Measurements from ENCODE around the gene TRMT1L.
A peak's percentile ranks its signal among the peaks of the same experiment; 100 is the strongest.

TRMT1L gene

GRCh38 chr1:185156288-185156853 lies 382 bp downstream of the TRMT1L start:
- Histone ChIP-seq H3K4me2 (ENCODE audit: low read length) (peak overlapping the region; percentile 95), H3K4me1 (ENCODE audit: control insufficient read depth, insufficient read depth, low read length) (peaks cover 20% of the 10 kb centered on the region), H3K36me3 (ENCODE audit: insufficient read depth, low read length) (peaks cover 2% of the 10 kb centered on the region), H3K27me3 (ENCODE audit: control insufficient read depth, insufficient read depth, low read length) (no peaks in the 10 kb centered on the region), H3K4me3 (ENCODE audit: low read length) (peak overlapping the region; percentile 82), H3K9ac (ENCODE audit: low read depth, low read length) (peak overlapping the region; percentile 90), H3K9me3 (replicated peaks; ENCODE audit: low read length) (no peaks in the 10 kb centered on the region)

GRCh38 chr1:185155600-185156287 lies 1.0 kb downstream of the TRMT1L start:
- Histone ChIP-seq H3K9ac (ENCODE audit: low read depth, low read length) (peak overlapping the region; percentile 90), H3K4me2 (ENCODE audit: low read length) (peak overlapping the region; percentile 95), H3K27me3 (ENCODE audit: control insufficient read depth, insufficient read depth, low read length) (no peaks in the 10 kb centered on the region), H3K36me3 (ENCODE audit: insufficient read depth, low read length) (no peaks in the 10 kb centered on the region), H3K9me3 (replicated peaks; ENCODE audit: low read length) (no peaks in the 10 kb centered on the region), H3K4me3 (ENCODE audit: low read length) (peak overlapping the region; percentile 82), H3K4me1 (ENCODE audit: control insufficient read depth, insufficient read depth, low read length) (peaks cover 20% of the 10 kb centered on the region)

- peak overlapping the region; percentile 90 for H3K9ac ChIP-seq (ENCODE audit: low read depth, low read length)
- H3K9me3 ChIP-seq (replicated peaks; ENCODE audit: low read length): no peaks in the 10 kb centered on the region
- peaks cover 18% of the 10 kb centered on the region for H3K4me1 ChIP-seq (ENCODE audit: control insufficient read depth, insufficient read depth, low read length)
- H3K36me3 ChIP-seq (ENCODE audit: insufficient read depth, low read length): no peaks in the 10 kb centered on the region
- H3K4me3 ChIP-seq (ENCODE audit: low read length): peak overlapping the region; percentile 82
- peak overlapping the region; percentile 95 for H3K4me2 ChIP-seq (ENCODE audit: low read length)
- H3K27me3 ChIP-seq (ENCODE audit: control insufficient read depth, insufficient read depth, low read length): no peaks in the 10 kb centered on the region
These were observed 1.7 kb downstream of the TRMT1L start for GRCh38 chr1:185154912-185155513.

GRCh38 chr1:185152187-185152767 lies 4.5 kb downstream of the TRMT1L start:
- peaks cover 8% of the 10 kb centered on the region for H3K4me1 ChIP-seq (ENCODE audit: control insufficient read depth, insufficient read depth, low read length)
- no peaks in the 10 kb centered on the region for H3K27me3 ChIP-seq (ENCODE audit: control insufficient read depth, insufficient read depth, low read length)
- H3K4me2 ChIP-seq (ENCODE audit: low read length): no peak overlapping the region
- H3K4me3 ChIP-seq (ENCODE audit: low read length): no peak overlapping the region
- no peaks in the 10 kb centered on the region for H3K9me3 ChIP-seq (replicated peaks; ENCODE audit: low read length)
- H3K36me3 ChIP-seq (ENCODE audit: insufficient read depth, low read length): peaks cover 4% of the 10 kb centered on the region
- H3K9ac ChIP-seq (ENCODE audit: low read depth, low read length): no peak overlapping the region

GRCh38 chr1:185151215-185151614 lies 5.5 kb downstream of the TRMT1L start:
- no peak overlapping the region for H3K4me2 ChIP-seq (ENCODE audit: low read length)
- H3K36me3 ChIP-seq (ENCODE audit: insufficient read depth, low read length): peaks cover 4% of the 10 kb centered on the region
- peaks cover 8% of the 10 kb centered on the region for H3K4me1 ChIP-seq (ENCODE audit: control insufficient read depth, insufficient read depth, low read length)
- H3K9ac ChIP-seq (ENCODE audit: low read depth, low read length): no peak overlapping the region
- H3K9me3 ChIP-seq (replicated peaks; ENCODE audit: low read length): no peaks in the 10 kb centered on the region
- no peaks in the 10 kb centered on the region for H3K27me3 ChIP-seq (ENCODE audit: control insufficient read depth, insufficient read depth, low read length)
- H3K4me3 ChIP-seq (ENCODE audit: low read length): no peak overlapping the region

GRCh38 chr1:185144233-185144632 lies 12.5 kb downstream of the TRMT1L start:
- H3K4me1 ChIP-seq (ENCODE audit: control insufficient read depth, insufficient read depth, low read length): peaks cover 5% of the 10 kb centered on the region

GRCh38 chr1:185139246-185139645 lies 17.5 kb downstream of the TRMT1L start:
- peaks cover 3% of the 10 kb centered on the region for H3K4me1 ChIP-seq (ENCODE audit: control insufficient read depth, insufficient read depth, low read length)
- no peak overlapping the region for H3K4me3 ChIP-seq (ENCODE audit: low read length)
- H3K4me2 ChIP-seq (ENCODE audit: low read length): no peak overlapping the region
- no peak overlapping the region for H3K9ac ChIP-seq (ENCODE audit: low read depth, low read length)
- H3K36me3 ChIP-seq (ENCODE audit: insufficient read depth, low read length): peaks cover 6% of the 10 kb centered on the region
- no peaks in the 10 kb centered on the region for H3K9me3 ChIP-seq (replicated peaks; ENCODE audit: low read length)
- no peaks in the 10 kb centered on the region for H3K27me3 ChIP-seq (ENCODE audit: control insufficient read depth, insufficient read depth, low read length)

More at GRCh38 chr1:185144233-185144632, 12.5 kb downstream of the TRMT1L start:
- peaks cover 10% of the 10 kb centered on the region for H3K36me3 ChIP-seq (ENCODE audit: insufficient read depth, low read length)
- H3K4me2 ChIP-seq (ENCODE audit: low read length): no peak overlapping the region
- no peak overlapping the region for H3K9ac ChIP-seq (ENCODE audit: low read depth, low read length)
- H3K4me3 ChIP-seq (ENCODE audit: low read length): no peak overlapping the region
- H3K9me3 ChIP-seq (replicated peaks; ENCODE audit: low read length): no peaks in the 10 kb centered on the region
- no peaks in the 10 kb centered on the region for H3K27me3 ChIP-seq (ENCODE audit: control insufficient read depth, insufficient read depth, low read length)

- no peaks in the 10 kb centered on the region for H3K4me1 ChIP-seq (ENCODE audit: control insufficient read depth, insufficient read depth, low read length)
- no peak overlapping the region for H3K4me2 ChIP-seq (ENCODE audit: low read length)
- no peaks in the 10 kb centered on the region for H3K27me3 ChIP-seq (ENCODE audit: control insufficient read depth, insufficient read depth, low read length)
- no peak overlapping the region for H3K9ac ChIP-seq (ENCODE audit: low read depth, low read length)
- H3K9me3 ChIP-seq (replicated peaks; ENCODE audit: low read length): no peaks in the 10 kb centered on the region
- H3K36me3 ChIP-seq (ENCODE audit: insufficient read depth, low read length): peaks cover 7% of the 10 kb centered on the region
- H3K4me3 ChIP-seq (ENCODE audit: low read length): no peak overlapping the region
These were observed 18.7 kb downstream of the TRMT1L start for GRCh38 chr1:185137896-185138545.

- H3K4me1 ChIP-seq (ENCODE audit: control insufficient read depth, insufficient read depth, low read length): no peaks in the 10 kb centered on the region
- H3K27me3 ChIP-seq (ENCODE audit: control insufficient read depth, insufficient read depth, low read length): no peaks in the 10 kb centered on the region
- no peak overlapping the region for H3K4me3 ChIP-seq (ENCODE audit: low read length)
- no peak overlapping the region for H3K9ac ChIP-seq (ENCODE audit: low read depth, low read length)
- H3K9me3 ChIP-seq (replicated peaks; ENCODE audit: low read length): no peaks in the 10 kb centered on the region
- H3K36me3 ChIP-seq (ENCODE audit: insufficient read depth, low read length): peaks cover 8% of the 10 kb centered on the region
- no peak overlapping the region for H3K4me2 ChIP-seq (ENCODE audit: low read length)
These were observed 24.2 kb downstream of the TRMT1L start for GRCh38 chr1:185132534-185132933.

GRCh38 chr1:185129708-185130107 lies 27.0 kb downstream of the TRMT1L start:
- Histone ChIP-seq H3K4me3 (ENCODE audit: low read length) (no peak overlapping the region), H3K9me3 (replicated peaks; ENCODE audit: low read length) (no peaks in the 10 kb centered on the region), H3K27me3 (ENCODE audit: control insufficient read depth, insufficient read depth, low read length) (no peaks in the 10 kb centered on the region), H3K4me2 (ENCODE audit: low read length) (no peak overlapping the region), H3K36me3 (ENCODE audit: insufficient read depth, low read length) (peaks cover 22% of the 10 kb centered on the region), H3K9ac (ENCODE audit: low read depth, low read length) (no peak overlapping the region), H3K4me1 (ENCODE audit: control insufficient read depth, insufficient read depth, low read length) (no peaks in the 10 kb centered on the region)

GRCh38 chr1:185112356-185112755 lies 44.4 kb downstream of the TRMT1L start:
- Histone ChIP-seq H3K4me2 (ENCODE audit: low read length) (no peak overlapping the region), H3K9me3 (replicated peaks; ENCODE audit: low read length) (no peaks in the 10 kb centered on the region), H3K9ac (ENCODE audit: low read depth, low read length) (no peak overlapping the region), H3K36me3 (ENCODE audit: insufficient read depth, low read length) (no peaks in the 10 kb centered on the region), H3K4me3 (ENCODE audit: low read length) (no peak overlapping the region), H3K4me1 (ENCODE audit: control insufficient read depth, insufficient read depth, low read length) (no peaks in the 10 kb centered on the region), H3K27me3 (ENCODE audit: control insufficient read depth, insufficient read depth, low read length) (no peaks in the 10 kb centered on the region)
